ENCODE measurements around the gene DGCR6L.
"Not testable (repeated sequence)": the region's sequence is repeated elsewhere in the genome, so short reads cannot be mapped to it uniquely, and the experiment has no call there.

DGCR6L gene

GRCh38 chr22:20310180-20310579, 9.7 kb downstream of the DGCR6L start:
- not testable (repeated sequence) for H3K9me3 Mint-ChIP-seq; DNase-seq; H3K36me3 Mint-ChIP-seq (ENCODE audit: insufficient read depth); ATAC-seq (replicated peaks); H3K27ac Mint-ChIP-seq; H3K27me3 Mint-ChIP-seq; H3K4me1 Mint-ChIP-seq (ENCODE audit: low read depth in 2 of 2); H3K4me3 Mint-ChIP-seq

GRCh38 chr22:20308806-20309650, 10.8 kb downstream of the DGCR6L start:
- not testable (repeated sequence) for H3K27me3 Mint-ChIP-seq; H3K27ac Mint-ChIP-seq; ATAC-seq (replicated peaks); H3K36me3 Mint-ChIP-seq (ENCODE audit: insufficient read depth); H3K9me3 Mint-ChIP-seq; DNase-seq; H3K4me1 Mint-ChIP-seq (ENCODE audit: low read depth in 2 of 2); H3K4me3 Mint-ChIP-seq

GRCh38 chr22:20307448-20308447, 12.1 kb downstream of the DGCR6L start:
- not testable (repeated sequence) for H3K9me3 Mint-ChIP-seq; ATAC-seq (replicated peaks); H3K4me3 Mint-ChIP-seq; H3K27me3 Mint-ChIP-seq; H3K4me1 Mint-ChIP-seq (ENCODE audit: low read depth in 2 of 2); DNase-seq; H3K36me3 Mint-ChIP-seq (ENCODE audit: insufficient read depth); H3K27ac Mint-ChIP-seq

- not testable (repeated sequence) for H3K27me3 Mint-ChIP-seq; H3K9me3 Mint-ChIP-seq; ATAC-seq (replicated peaks); DNase-seq; H3K4me1 Mint-ChIP-seq (ENCODE audit: low read depth in 2 of 2); H3K4me3 Mint-ChIP-seq; H3K36me3 Mint-ChIP-seq (ENCODE audit: insufficient read depth); H3K27ac Mint-ChIP-seq
These were observed 13.0 kb downstream of the DGCR6L start for GRCh38 chr22:20306646-20307447.

GRCh38 chr22:20305894-20306645, 13.8 kb downstream of the DGCR6L start:
- Mint-ChIP-seq H3K36me3 (ENCODE audit: insufficient read depth) (no peaks in the 10 kb centered on the region), H3K27ac (no peak overlapping the region), H3K27me3 (peaks cover 7 to 8% of the 10 kb centered on the region in 2 donors), H3K9me3 (no peaks in the 10 kb centered on the region), H3K4me1 (ENCODE audit: low read depth in 2 of 2) (peaks cover 0 to 2% of the 10 kb centered on the region in 2 donors), H3K4me3 (no peak overlapping the region)
- peak; percentile 32 for ATAC-seq (replicated peaks)
- DNase-seq, result no peak

- H3K4me3 Mint-ChIP-seq; H3K27ac Mint-ChIP-seq; H3K9me3 Mint-ChIP-seq; H3K36me3 Mint-ChIP-seq (ENCODE audit: insufficient read depth); ATAC-seq (replicated peaks); DNase-seq; H3K27me3 Mint-ChIP-seq; H3K4me1 Mint-ChIP-seq (ENCODE audit: low read depth in 2 of 2): not testable (repeated sequence)
These were observed 14.5 kb downstream of the DGCR6L start for GRCh38 chr22:20305230-20305893.

- H3K4me3 Mint-ChIP-seq, result no peak overlapping the region
- no peak for DNase-seq
- peaks cover 0 to 10% of the 10 kb centered on the region in 2 donors for H3K4me1 Mint-ChIP-seq (ENCODE audit: low read depth in 2 of 2)
- no peaks in the 10 kb centered on the region for H3K9me3 Mint-ChIP-seq
- no peak for ATAC-seq (replicated peaks)
- H3K27me3 Mint-ChIP-seq, result peaks cover 7 to 8% of the 10 kb centered on the region in 2 donors
- H3K27ac Mint-ChIP-seq, result no peak overlapping the region
- H3K36me3 Mint-ChIP-seq (ENCODE audit: insufficient read depth), result no peaks in the 10 kb centered on the region
These were observed 15.2 kb downstream of the DGCR6L start for GRCh38 chr22:20304646-20305045.

GRCh38 chr22:20303229-20303534, 16.7 kb downstream of the DGCR6L start:
- not testable (repeated sequence) for H3K27me3 Mint-ChIP-seq; H3K27ac Mint-ChIP-seq; DNase-seq; H3K36me3 Mint-ChIP-seq (ENCODE audit: insufficient read depth); H3K9me3 Mint-ChIP-seq; ATAC-seq (replicated peaks); H3K4me3 Mint-ChIP-seq
- H3K4me1 Mint-ChIP-seq (ENCODE audit: low read depth in 2 of 2), result peaks cover 0 to 11% of the 10 kb centered on the region in 2 donors

- peaks cover 0 to 14% of the 10 kb centered on the region in 2 donors for H3K4me1 Mint-ChIP-seq (ENCODE audit: low read depth in 2 of 2)
- no peak overlapping the region for H3K4me3 Mint-ChIP-seq
These were observed 17.2 kb downstream of the DGCR6L start for GRCh38 chr22:20302438-20303228.

GRCh38 chr22:20299746-20300136, 20.1 kb downstream of the DGCR6L start:
- Mint-ChIP-seq H3K27ac (no peak overlapping the region), H3K9me3 (no peaks in the 10 kb centered on the region), H3K4me3 (peak overlapping the region; percentile 78 to 84), H3K27me3 (peaks cover 7 to 8% of the 10 kb centered on the region in 2 donors), H3K4me1 (ENCODE audit: low read depth in 2 of 2) (peaks cover 0 to 13% of the 10 kb centered on the region in 2 donors), H3K36me3 (ENCODE audit: insufficient read depth) (peaks cover 2% of the 10 kb centered on the region)
- DNase-seq (peak in 1 of 3 experiments; percentile 33), ATAC-seq (replicated peaks) (peak; percentile 54)

More at GRCh38 chr22:20302438-20303228, 17.2 kb downstream of the DGCR6L start:
- Mint-ChIP-seq H3K36me3 (ENCODE audit: insufficient read depth) (peaks cover 2% of the 10 kb centered on the region), H3K27me3 (peaks cover 7 to 8% of the 10 kb centered on the region in 2 donors), H3K27ac (no peak overlapping the region), H3K9me3 (no peaks in the 10 kb centered on the region)
- DNase-seq (no peak), ATAC-seq (replicated peaks) (no peak)

GRCh38 chr22:20298803-20299745, 20.8 kb downstream of the DGCR6L start:
- H3K4me1 Mint-ChIP-seq (ENCODE audit: low read depth in 2 of 2), result peaks cover 0 to 13% of the 10 kb centered on the region in 2 donors
- H3K27me3 Mint-ChIP-seq, result peaks cover 7 to 8% of the 10 kb centered on the region in 2 donors
- H3K27ac Mint-ChIP-seq, result no peak overlapping the region
- ATAC-seq (replicated peaks) (peak; percentile 86), DNase-seq (peak; percentile 74 to 87 (median 83))
- H3K4me3 Mint-ChIP-seq, result peak overlapping the region; percentile 78 to 84
- peaks cover 2% of the 10 kb centered on the region for H3K36me3 Mint-ChIP-seq (ENCODE audit: insufficient read depth)
- no peaks in the 10 kb centered on the region for H3K9me3 Mint-ChIP-seq

Data from effector memory CD8-positive, alpha-beta T cell (primary cell).